GM12878 (cell line): Measurements from ENCODE around the gene DTX1. TPM values are rescaled to one million over a fixed set of nuclear protein-coding genes. Genes with fewer than 3 reads are reported as not detected.

Experiments
- ATAC-seq: fragments of 200-7000 bp; cut with Tn5 transposase; 3 replicates; pipeline ENCODE4 v1.9.1; 2020; ENCODE audit warnings: mild to moderate bottlenecking, moderate library complexity
- BruUV-seq: library from RNA; stranded (reverse); fragments of 400-500 nt; replicated peaks from 2 replicates; lab custom pipeline; 2021; lab: Mats Ljungman, UMichigan
- CTCF ChIA-PET: fragments of 300-600 bp; sonication (Branson Sonifier 250); formaldehyde crosslinking; extraction: SDS; loops from one replicate; lab custom pipeline; 2021; ENCODE audit warnings: inconsistent platforms; lab: Yijun Ruan, JAX
- POLR2A ChIA-PET: fragments of 350-600 bp; formaldehyde crosslinking; extraction: SDS; loops from one replicate; lab custom pipeline; 2021; ENCODE audit warnings: inconsistent platforms; lab: Charles Lee
- RAD21 ChIA-PET: fragments of 300-600 bp; sonication (Branson Sonifier 250); formaldehyde crosslinking; loops from one replicate; lab custom pipeline; 2023; ENCODE audit warnings: antibody characterized with exemption; ENCODE audit not compliant: unreplicated experiment; lab: Charles Lee
- SMC1A ChIA-PET: fragments of 300-600 bp; sonication (Branson Sonifier 250); formaldehyde crosslinking; loops from one replicate; lab custom pipeline; 2023; ENCODE audit not compliant: unreplicated experiment, uncharacterized antibody; lab: Charles Lee
- DNase-seq: peaks from one replicate; pipeline ENCODE4 v3.0.0-alpha.2; 2011; ENCODE audit warnings: low read depth, low spot score
- FAIRE-seq: peaks from 3 replicates; lab custom pipeline; 2011; peaks lifted over from hg19 to GRCh38; lab: Jason Lieb, UNC
- H2AFZ ChIP-seq: 2 replicates; pipeline ENCODE4 v1.6.0; 2011; ENCODE audit warnings: low read depth, low read length, control low read depth; ENCODE audit not compliant: control insufficient read depth
- H3K27ac ChIP-seq: 2 replicates; pipeline ENCODE4 v1.5.1; 2011; ENCODE audit warnings: control low read depth; ENCODE audit not compliant: control insufficient read depth, insufficient read depth
- H3K27me3 ChIP-seq, 2 experiments: replicated peaks in 1 of 2; 2 replicates each; pipeline versions ENCODE4 v1.6.0 to v1.6.1; 2011; ENCODE audit warnings: low read length in 1 of 2; ENCODE audit not compliant: control insufficient read depth in 2 of 2, insufficient read depth in 2 of 2
- H3K36me3 ChIP-seq, 2 experiments: 2 replicates each; pipeline ENCODE4 v1.5.1; 2011; ENCODE audit warnings: low read length in 1 of 2; ENCODE audit not compliant: control insufficient read depth in 2 of 2, insufficient read depth in 2 of 2
- H3K4me1 ChIP-seq: 2 replicates; pipeline ENCODE4 v1.6.1; 2011; ENCODE audit warnings: mild to moderate bottlenecking, low read length, moderate library complexity, mixed read lengths; ENCODE audit not compliant: control insufficient read depth, insufficient read depth
- H3K4me2 ChIP-seq: 2 replicates; pipeline ENCODE4 v1.6.0; 2011; ENCODE audit warnings: control low read depth; ENCODE audit not compliant: control insufficient read depth, insufficient read depth
- H3K4me3 ChIP-seq: fragments of 200-600 bp; sonication (generic); 2 replicates; pipeline ENCODE4 v1.5.1; 2016
- H3K79me2 ChIP-seq: 2 replicates; pipeline ENCODE4 v1.6.0; 2011; ENCODE audit warnings: low read length; ENCODE audit not compliant: control insufficient read depth, insufficient read depth
- H3K9ac ChIP-seq: 2 replicates; pipeline ENCODE4 v1.8.0; 2011; ENCODE audit warnings: low read length, control low read depth, mixed read lengths; ENCODE audit not compliant: control insufficient read depth, insufficient read depth
- H3K9me3 ChIP-seq: replicated peaks from 3 replicates; pipeline ENCODE4 v1.5.1; 2011; ENCODE audit warnings: mild to moderate bottlenecking, low read length; ENCODE audit not compliant: control insufficient read depth, insufficient read depth
- H4K20me1 ChIP-seq: 2 replicates; pipeline ENCODE4 v1.6.0; 2011; ENCODE audit not compliant: control insufficient read depth, insufficient read depth
- BHLHE40 ChIP-seq, 2 experiments: fragments of 450-650 bp in 1 of 2; IDR thresholded peaks; 2 replicates each; pipeline ENCODE4 v1.6.1; 2011 to 2017; ENCODE audit warnings: low read depth in 2 of 2, borderline replicate concordance in 1 of 2, improper control_type of control experiment in 1 of 2, low read length in 1 of 2, mild to moderate bottlenecking in 1 of 2
- EGR1 ChIP-seq, 2 experiments: IDR thresholded peaks; 1 replicate in 1 of 2; 2 replicates in 1 of 2; pipeline ENCODE4 v1.6.1; 2011 to 2012; ENCODE audit warnings: low read depth in 2 of 2, low read length in 2 of 2, borderline replicate concordance in 1 of 2, mild to moderate bottlenecking in 1 of 2, moderate library complexity in 1 of 2
- SP1 ChIP-seq: IDR thresholded peaks from one replicate; pipeline ENCODE4 v1.6.1; 2011; ENCODE audit warnings: low read depth, low read length
- SRF ChIP-seq, 2 experiments: IDR thresholded peaks; 2 replicates each; pipeline ENCODE4 v1.6.1; 2011; ENCODE audit warnings: low read depth in 2 of 2, low read length in 2 of 2, mild to moderate bottlenecking in 1 of 2, moderate library complexity in 1 of 2
- ZNF622 ChIP-seq: fragments of 450-650 bp; IDR thresholded peaks from 2 replicates; pipeline ENCODE4 v1.6.1; 2017; ENCODE audit warnings: mild to moderate bottlenecking, inconsistent platforms
- WGBS: methylation state at CpG from one replicate; pipeline ENCODE4 v1.1.6; 2016; ENCODE audit warnings: low lambda C conversion rate; ENCODE audit not compliant: insufficient replicate concordance, insufficient coverage; ENCODE audit errors: missing lambda C conversion rate; 5-methylcytosine and 5-hydroxymethylcytosine counted together
- in situ Hi-C: fragments of 300-500 bp; cut with MboI; formaldehyde crosslinking; loops from 9 replicates; pipeline ENCODE4 v1.14.3; 2018; ENCODE audit warnings: mixed read lengths
- intact Hi-C: fragments of 100-400 bp; cut with micrococcal nuclease; formaldehyde crosslinking; loops from one replicate; pipeline ENCODE4 v1.14.2; 2022; ENCODE audit not compliant: unreplicated experiment
- polyA plus RNA-seq, 11 experiments: library from polyadenylated mRNA; depleted of rRNA in 4 of 11; unstranded in 6 of 11; stranded (reverse) in 5 of 11; fragments of >200 nt; fragmentation: Nextera tagmentation in 4 of 11; fragmentation: Illumina TruSeq in 1 of 11; extraction: Ambion mirVana in 4 of 11; extraction: Trizol in 1 of 11; gene quantifications; 1 replicate in 1 of 11; 2 replicates in 10 of 11; pipeline versions ENCODE4 v1.2.1 to v1.2.3, GENCODE V29; 2011 to 2016; ENCODE audit warnings: inconsistent platforms in 2 of 11, missing spikeins in 2 of 11, low read depth in 1 of 11
- total RNA-seq, 4 experiments: library from RNA; depleted of rRNA in 3 of 4; stranded (reverse); fragments of >200 nt in 3 of 4; fragmentation: Illumina TruSeq in 1 of 4; extraction: Trizol in 1 of 4; gene quantifications; 2 replicates each; pipeline versions ENCODE4 v1.2.1 to v1.2.3, GENCODE V29; 2013 to 2021
- TF ChIP-seq, protein P1 (sequence below): IDR thresholded peaks from 2 replicates; pipeline ENCODE4 v1.6.1; 2011; ENCODE audit warnings: borderline replicate concordance, low read depth, mild to moderate bottlenecking, moderate library complexity, mixed read lengths, low read length; ENCODE audit not compliant: insufficient read depth; ENCODE audit errors: extremely low read length
- TF ChIP-seq, protein P2 (sequence below): fragments of 450-650 bp; IDR thresholded peaks from 2 replicates; pipeline ENCODE4 v1.6.1; 2017; ENCODE audit warnings: mild to moderate bottlenecking, moderate library complexity
- TF ChIP-seq, protein P3 (sequence below): IDR thresholded peaks from 2 replicates; pipeline ENCODE4 v1.6.1; 2011; ENCODE audit warnings: borderline replicate concordance, low read depth, mild to moderate bottlenecking, moderate library complexity, low read length; ENCODE audit not compliant: insufficient read depth, poor library complexity, severe bottlenecking

Gene DTX1
- total and polyA plus RNA-seq, 10 of the 15 experiments (the other 5 are each of a cell fraction or from before 2014, with no cell fraction given), result 0.09 to 2.8 (median 0.66) TPM

DNA sequence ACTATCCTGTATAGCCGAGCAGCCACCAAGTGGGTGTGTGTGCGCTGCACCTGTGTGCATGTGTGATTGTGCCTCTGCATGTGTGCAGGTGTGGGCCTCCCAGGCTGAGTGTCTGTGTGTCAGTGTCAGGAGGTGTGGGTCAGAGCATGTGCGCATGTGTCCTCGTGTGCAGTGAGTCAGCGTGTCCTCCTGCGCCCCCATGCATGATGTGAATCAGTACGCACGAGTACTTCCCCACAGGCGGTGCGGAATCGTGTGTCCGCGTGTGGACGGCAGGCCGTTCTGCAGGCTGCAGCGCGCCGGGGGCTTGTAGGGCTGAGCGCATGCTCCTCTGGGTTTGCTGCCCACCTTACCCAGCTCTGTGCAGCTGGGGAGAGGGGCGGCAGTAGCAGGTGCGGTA, 34.2 kb downstream of the DTX1 start:
- ChIA-PET POLR2A (interaction anchor here (1.0 to 2.6 kb wide), 3 partner anchors 27 to 34 kb away, joined by 4 to 18 read pairs (median 16); partner anchors contain the start of gene DTX1), SMC1A (interaction anchor here (0.6 to 16.1 kb wide), 6 partner anchors 8 to 91 kb away, joined by 3 to 416 read pairs (median 8); partner anchors contain the start of gene DTX1), CTCF (interaction anchor here (1.3 to 7.0 kb wide), 10 partner anchors 8 to 111 kb away, joined by 3 to 98 read pairs (median 9); no protein-coding TSS in a partner anchor), RAD21 (interaction anchor here (1.0 to 2.7 kb wide), 10 partner anchors 9 to 84 kb away, joined by 3 to 23 read pairs (median 8); no protein-coding TSS in a partner anchor)
- no peak overlapping the region for H3K9ac ChIP-seq
- H4K20me1 ChIP-seq, result no peaks in the 10 kb centered on the region
- peaks cover 50% of the 10 kb centered on the region for H3K4me1 ChIP-seq
- no peak overlapping the region for H2AFZ ChIP-seq
- no peak overlapping the region for H3K27ac ChIP-seq
- intact Hi-C loops, result no loop called here
- DNase-seq (no peak), FAIRE-seq (no peak), ATAC-seq (no peak)
- 35% methylated on average over 21 of the region's 21 CpGs for WGBS
- no peak overlapping the region for H3K4me2 ChIP-seq
- in situ Hi-C loops, result loop anchor here (10.0 kb wide), 1 partner anchor 46 kb away; no protein-coding TSS in a partner anchor
- TF ChIP-seq, protein P1, sequence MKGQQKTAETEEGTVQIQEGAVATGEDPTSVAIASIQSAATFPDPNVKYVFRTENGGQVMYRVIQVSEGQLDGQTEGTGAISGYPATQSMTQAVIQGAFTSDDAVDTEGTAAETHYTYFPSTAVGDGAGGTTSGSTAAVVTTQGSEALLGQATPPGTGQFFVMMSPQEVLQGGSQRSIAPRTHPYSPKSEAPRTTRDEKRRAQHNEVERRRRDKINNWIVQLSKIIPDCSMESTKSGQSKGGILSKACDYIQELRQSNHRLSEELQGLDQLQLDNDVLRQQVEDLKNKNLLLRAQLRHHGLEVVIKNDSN, result peak; percentile 45
- TF ChIP-seq BHLHE40 (IDR thresholded peaks at IDR 0.05; ENCODE audit: borderline replicate concordance in 1 of 2, low read depth in 2 of 2, low read length in 1 of 2) (peak in 1 of 2 experiments; percentile 45; a peak in 2 of 4 replicates), ZNF622 (no peak), SP1 (no peak), EGR1 (IDR thresholded peaks at IDR 0.05; ENCODE audit: borderline replicate concordance in 1 of 2, low read depth in 2 of 2, low read length in 2 of 2) (0 out of 3 replicates have a peak, but pooled peaks of 1 of the 2 experiments have one; percentile 26), SRF (IDR thresholded peaks at IDR 0.05; ENCODE audit: low read depth in 2 of 2, low read length in 2 of 2) (no peak)
- TF ChIP-seq, protein P2, sequence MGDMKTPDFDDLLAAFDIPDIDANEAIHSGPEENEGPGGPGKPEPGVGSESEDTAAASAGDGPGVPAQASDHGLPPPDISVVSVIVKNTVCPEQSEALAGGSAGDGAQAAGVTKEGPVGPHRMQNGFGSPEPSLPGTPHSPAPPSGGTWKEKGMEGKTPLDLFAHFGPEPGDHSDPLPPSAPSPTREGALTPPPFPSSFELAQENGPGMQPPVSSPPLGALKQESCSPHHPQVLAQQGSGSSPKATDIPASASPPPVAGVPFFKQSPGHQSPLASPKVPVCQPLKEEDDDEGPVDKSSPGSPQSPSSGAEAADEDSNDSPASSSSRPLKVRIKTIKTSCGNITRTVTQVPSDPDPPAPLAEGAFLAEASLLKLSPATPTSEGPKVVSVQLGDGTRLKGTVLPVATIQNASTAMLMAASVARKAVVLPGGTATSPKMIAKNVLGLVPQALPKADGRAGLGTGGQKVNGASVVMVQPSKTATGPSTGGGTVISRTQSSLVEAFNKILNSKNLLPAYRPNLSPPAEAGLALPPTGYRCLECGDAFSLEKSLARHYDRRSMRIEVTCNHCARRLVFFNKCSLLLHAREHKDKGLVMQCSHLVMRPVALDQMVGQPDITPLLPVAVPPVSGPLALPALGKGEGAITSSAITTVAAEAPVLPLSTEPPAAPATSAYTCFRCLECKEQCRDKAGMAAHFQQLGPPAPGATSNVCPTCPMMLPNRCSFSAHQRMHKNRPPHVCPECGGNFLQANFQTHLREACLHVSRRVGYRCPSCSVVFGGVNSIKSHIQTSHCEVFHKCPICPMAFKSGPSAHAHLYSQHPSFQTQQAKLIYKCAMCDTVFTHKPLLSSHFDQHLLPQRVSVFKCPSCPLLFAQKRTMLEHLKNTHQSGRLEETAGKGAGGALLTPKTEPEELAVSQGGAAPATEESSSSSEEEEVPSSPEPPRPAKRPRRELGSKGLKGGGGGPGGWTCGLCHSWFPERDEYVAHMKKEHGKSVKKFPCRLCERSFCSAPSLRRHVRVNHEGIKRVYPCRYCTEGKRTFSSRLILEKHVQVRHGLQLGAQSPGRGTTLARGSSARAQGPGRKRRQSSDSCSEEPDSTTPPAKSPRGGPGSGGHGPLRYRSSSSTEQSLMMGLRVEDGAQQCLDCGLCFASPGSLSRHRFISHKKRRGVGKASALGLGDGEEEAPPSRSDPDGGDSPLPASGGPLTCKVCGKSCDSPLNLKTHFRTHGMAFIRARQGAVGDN, result peak; percentile 51; the same call in 1 of the 2 replicates
- TF ChIP-seq, protein P3, sequence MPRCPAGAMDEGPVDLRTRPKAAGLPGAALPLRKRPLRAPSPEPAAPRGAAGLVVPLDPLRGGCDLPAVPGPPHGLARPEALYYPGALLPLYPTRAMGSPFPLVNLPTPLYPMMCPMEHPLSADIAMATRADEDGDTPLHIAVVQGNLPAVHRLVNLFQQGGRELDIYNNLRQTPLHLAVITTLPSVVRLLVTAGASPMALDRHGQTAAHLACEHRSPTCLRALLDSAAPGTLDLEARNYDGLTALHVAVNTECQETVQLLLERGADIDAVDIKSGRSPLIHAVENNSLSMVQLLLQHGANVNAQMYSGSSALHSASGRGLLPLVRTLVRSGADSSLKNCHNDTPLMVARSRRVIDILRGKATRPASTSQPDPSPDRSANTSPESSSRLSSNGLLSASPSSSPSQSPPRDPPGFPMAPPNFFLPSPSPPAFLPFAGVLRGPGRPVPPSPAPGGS, result peak; percentile 51
- BruUV-seq, result no TSS peak
- no peaks in the 10 kb centered on the region for H3K27me3 ChIP-seq
- no peak overlapping the region for H3K4me3 ChIP-seq
- no peaks in the 10 kb centered on the region for H3K36me3 ChIP-seq
- no peaks in the 10 kb centered on the region; the same call in 2 of the 3 replicates for H3K9me3 ChIP-seq
- H3K79me2 ChIP-seq, result no peaks in the 10 kb centered on the region
